Activated T-cell treated with anti-CD3 and anti-CD28 coated beads for 4 hours (primary cell): ENCODE measurements around the gene DNAAF5.

Experiments used
- DNase-seq: peaks from one replicate; pipeline ENCODE4 v3.0.0-alpha.2; 2020

DNAAF5 gene

DNA sequence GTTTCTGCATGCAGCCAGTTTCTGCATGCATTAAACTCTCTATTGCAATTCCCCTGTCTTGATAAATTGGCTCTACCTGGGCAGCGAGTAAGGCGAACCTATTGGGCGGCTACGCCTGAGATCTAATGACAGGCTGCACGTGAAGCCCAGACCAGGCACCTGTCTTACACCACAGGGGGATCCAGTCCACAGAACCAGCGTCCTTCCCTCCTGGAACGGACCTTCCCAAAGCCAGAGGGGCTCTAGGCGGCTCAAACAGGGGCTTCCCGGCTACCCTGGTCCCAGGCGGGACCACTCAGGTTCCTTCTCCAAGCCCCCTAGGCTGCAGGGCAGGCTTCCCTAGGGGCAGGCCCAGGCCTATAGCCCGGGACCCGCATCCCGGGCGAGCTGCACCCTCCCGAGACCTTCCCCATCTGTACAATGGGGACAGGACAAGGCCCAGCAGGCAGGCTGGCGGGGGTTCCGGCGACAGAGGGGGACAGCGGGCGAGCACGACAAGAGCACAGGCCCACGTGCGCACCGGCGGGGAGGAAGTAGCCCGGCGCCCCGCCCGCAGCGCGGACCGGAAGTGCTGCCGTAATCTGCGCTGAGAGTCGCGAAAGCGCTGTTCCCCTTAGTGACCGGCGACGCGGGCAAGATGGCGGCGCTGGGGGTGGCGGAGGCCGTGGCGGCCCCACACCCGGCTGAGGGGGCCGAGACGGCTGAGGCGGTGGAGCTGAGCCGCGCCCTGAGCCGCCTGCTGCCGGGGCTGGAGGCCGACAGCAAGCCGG lies at the start of gene DNAAF5:
DNAAF5 (plus strand) TSS at position 616 of the 770 bp plus-strand sequence; CDS start at position 638, 22 bp downstream.
- DNase-seq, result peak; percentile 79

DNA sequence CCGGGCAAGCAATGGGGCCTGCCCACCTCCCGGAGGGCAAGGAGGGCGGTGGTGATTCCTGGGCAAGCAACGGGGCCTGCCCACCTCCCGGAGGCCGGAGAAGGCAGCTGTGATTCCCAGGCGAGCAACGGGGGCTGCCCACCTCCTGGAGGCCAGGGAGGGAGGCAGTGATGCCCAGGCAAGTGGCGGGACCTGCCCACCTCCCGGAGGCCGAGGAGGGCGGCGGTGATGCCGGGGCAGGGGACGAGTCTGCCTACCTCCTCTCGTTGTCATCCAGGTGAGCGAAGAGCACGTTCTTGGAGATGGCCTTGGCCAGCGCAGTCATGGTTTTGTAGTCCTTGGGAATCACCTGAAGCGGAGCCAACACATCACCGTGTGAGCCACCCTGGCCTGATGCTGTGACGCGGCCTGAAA lies 49.5 kb upstream of the DNAAF5 start:
- DNase-seq, result no peak

DNA sequence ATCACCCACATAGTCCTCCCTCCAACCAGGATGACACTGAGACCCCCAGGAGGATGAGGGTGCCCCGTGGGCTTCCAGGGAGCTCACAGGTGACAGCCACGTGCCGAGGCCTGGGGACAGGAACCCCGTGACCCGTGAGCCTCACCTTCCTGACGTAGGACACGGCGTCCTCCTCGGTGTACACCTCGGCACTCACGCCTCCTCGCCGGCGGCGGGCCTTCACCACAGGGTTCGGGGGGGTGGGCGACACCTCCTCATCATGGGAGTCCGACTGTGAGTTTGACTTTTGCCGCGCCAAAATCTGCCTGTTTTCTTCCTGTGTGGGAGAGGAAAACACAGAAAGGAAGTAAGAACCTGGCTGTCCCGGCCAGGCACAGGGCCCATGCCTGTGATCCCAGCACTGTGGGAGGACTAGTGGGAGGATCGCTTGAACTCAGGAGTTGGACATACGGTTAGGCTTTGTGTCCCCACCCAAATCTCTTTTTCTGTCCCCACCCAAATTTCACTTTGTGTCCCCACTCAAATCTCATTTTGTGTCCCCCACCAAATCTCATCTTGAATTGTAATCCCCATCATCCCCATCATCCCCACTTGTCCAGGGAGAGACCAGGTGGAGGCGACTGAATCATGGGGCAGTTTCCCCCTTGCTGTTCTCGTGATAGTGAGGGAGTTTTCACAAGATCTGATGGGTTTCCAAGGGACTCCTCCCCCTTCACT lies 45.9 kb upstream of the DNAAF5 start:
- no peak for DNase-seq

DNA sequence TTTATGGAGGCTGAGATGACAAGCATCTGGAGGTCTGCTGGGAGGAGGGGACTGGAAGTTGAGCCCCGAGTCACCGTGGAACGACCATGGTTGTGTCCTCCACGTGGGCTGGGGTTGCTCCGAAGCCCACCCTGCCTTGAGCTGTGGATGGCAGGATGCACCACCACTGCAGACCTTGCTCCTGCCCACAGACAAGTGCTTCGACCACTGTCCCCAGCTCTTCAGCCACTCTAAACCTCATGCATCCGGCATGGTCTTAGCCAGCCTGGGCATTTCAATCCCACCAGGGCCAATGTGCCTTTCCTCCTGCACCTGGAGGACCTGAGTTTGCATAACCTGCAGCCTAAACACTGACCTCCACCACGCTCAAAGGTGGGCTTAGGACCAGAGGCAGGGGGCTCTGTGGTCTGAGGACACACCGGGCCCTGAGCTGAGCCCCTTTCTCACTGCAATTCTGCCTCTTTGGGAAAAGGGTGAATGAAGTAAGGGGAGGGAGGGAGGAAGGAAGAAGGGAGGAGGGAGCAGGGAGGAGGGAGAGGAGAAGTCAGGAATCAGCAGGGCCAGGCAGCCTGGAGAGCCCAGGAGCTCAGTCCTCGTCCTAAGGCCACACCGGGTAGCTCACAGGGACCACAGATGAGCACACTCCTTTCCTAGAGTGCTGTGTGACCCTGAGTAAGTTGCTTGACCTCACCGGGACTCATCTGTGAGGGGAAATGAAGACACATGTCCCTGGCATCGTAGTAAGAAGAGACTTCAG lies 44.8 kb upstream of the DNAAF5 start:
- no peak for DNase-seq

DNA sequence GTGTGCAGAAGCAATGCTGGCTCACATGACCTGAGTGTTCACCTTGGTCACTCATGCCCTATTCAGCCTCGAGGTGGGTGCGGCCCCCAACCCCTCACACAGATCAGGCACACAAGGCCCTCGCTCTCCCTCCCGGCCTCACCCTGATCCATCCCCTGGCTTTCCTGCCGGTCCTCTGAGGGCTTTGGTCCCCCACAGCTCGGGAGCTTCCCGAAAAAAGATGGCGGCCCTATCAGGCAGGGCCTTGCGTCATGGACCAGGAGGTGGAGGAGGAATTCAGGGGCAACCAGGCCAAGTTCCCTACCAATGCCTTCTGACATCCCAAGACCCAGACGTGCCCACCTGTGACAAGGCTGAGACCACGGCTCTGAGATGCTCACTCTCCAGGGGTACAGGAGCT lies 43.7 kb upstream of the DNAAF5 start:
- no peak for DNase-seq

DNA sequence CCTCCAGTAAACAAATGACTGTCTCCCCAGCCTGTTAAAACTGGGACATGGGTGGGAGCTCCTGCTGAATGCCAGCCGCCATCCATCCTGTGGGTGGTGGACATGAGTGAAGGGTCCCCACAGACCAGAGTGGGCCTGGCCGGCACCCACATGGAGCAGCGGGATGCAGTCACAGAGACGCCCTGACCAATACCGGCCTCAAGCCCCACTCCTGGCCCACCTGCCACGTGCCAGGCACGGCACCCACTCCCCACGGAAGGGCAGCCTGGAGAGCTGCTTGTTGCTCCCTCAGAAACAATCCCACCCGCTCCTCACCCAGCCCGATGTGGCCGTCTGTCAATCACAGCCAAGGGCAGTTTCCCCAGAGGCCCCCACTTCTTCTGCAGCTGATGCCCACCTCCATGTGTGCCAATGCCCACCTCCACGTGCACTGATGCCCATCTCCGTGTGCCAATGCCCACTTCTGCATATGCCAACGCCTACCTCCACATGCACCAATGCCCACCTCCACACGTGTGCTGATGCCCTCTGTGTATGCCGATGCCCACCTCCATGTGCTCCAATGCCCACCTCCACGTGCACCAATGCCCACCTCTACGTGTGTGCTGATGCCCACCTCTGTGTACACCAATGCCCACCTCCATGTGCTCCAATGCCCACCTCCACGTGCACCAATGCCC lies 42.8 kb upstream of the DNAAF5 start:
- no peak for DNase-seq

DNA sequence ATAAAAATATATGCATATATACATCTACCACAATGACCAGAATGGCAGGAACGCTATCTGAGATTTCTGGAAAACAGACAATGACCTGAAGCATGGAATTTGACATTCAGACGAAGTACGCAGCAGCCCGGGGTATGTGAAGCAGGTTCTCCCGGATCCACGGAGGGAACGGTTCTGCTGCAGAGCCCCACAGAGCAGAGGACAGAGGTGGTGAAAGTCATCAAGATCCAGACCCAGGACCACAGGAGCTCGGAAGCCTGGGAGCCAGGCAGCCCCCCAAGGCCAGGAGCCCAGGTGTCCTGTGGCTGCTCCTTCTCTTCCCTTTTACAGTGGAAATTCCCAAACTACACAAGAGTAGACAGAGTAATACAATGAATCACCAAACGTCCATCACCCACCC lies 42.1 kb upstream of the DNAAF5 start:
- no peak for DNase-seq

DNA sequence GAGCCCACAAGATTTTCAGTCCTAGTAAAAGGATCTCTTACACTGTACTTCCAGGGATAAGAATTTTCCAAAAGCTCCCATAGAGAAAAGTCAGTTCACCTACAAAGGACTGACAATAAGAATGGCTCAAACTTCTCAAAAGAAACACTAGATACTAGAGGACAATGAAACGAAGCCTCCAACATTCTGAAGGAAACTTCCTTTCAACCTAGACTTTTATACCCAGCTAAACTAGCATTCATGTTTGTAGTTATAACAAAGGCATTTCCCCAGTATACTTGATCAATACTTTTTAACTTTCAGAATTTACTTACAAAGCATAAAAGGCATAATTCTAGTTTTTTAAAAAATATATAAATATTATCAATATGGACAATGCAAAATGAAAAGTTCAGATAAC lies 41.0 kb upstream of the DNAAF5 start:
- DNase-seq, result no peak

DNA sequence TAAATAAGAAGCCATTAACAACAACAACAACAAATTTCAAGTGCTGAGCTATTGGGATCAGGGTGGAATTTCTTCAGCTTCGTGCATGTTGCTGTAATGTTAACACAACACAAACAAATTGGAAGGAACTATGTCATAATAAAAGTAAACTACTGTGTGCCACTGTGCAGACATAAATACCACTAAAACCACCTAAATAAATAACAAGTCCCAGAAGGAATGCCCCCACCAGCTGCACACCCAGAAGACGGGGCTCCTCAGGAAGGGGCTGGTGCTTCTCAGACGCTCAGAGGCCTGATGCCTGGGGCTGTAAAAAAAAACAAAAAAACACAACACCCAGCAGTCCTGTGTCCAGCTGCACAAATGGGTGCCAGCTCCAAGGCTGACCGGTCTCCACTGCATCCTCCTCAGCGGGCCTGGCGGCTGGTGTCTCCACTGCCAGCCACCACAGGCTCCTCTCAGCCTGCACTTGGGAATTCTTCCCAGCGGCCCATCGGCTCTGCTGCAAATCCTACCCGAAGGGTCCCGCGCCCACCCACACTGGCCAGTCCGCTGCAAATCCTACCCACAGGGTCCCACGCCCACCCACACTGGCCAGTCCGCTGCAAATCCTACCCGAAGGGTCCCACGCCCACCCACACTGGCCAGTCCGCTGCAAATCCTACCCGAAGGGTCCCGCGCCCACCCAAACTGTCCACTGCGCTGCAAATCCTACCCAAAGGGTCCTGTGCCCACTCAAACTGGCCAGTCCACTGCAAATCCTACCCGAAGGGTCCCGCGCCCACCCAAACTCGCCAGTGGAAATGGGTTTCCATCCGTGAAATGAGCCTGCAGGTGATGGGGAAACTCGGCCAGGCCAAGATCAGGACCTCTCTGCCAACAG lies 35.8 kb upstream of the DNAAF5 start:
- DNase-seq, result no peak

DNA sequence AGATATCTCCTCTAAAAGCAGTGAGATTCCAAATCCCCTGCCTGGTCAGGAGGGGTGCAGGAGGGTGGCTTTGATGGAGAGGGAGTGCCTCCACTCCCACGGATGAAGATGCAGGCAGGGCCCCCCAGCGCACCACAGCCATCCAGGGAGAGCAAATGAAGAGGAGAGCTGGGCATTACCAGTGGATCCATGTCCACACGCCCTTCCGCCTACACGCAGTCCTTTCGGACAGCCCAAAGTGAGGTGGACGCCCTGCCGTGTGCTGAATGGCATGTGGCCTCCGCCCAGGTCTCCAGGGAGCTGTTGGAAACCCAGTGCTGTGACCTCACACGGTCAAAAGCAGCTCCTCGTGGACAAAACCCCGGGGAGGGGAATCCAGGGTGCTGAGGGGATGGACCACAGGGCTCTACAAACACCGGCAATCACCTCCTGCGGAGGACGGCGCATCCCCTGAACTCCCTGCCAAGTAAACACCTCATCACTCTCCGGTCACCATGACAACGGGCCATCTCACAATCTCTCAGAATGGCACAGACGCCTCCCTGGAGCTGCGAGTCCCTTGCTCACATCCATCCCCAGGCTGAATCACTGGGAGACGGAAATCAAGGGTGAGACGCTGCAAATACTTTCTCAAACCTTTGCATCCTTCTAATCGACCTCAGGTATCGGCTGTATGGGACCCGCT lies 35.0 kb upstream of the DNAAF5 start:
- no peak for DNase-seq

DNA sequence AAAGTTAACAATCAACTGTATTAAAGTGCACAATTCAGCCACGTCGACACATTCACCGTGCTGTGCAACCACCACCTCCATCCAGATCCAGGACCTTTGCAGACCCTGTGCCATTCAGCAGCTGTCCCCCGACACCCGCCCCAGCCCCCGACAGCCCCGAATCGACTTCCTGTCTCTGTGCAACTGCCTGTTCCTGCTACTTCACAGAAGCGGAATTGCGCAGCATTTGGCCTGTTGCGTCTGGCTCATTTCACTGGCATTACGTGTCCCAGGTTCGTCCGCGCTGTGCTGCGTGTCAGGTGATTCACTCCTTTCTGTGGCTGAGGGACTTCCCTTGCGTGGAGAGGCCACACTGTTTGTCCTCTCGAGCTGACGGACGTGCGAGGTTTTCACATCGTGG lies 33.2 kb upstream of the DNAAF5 start:
- DNase-seq, result no peak

DNA sequence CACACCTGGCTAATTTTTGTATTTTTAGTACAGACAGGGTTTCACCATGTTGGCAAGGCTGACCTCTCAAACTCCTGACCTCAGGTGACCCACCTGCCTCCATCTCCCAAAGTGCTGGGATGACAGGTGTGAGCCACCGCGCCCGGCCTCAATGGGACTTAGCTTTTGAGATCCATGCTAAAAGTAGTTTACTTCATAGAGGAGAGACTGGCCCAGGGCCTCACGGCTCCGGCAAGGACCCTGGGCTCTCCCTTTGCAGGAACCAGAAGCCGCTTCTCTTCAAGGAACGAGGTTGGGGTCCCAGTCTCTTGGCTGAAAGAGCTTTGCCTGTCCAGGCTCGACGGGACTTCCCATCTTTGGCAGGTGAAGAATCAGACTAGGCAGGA lies 30.1 kb upstream of the DNAAF5 start:
- no peak for DNase-seq

DNA sequence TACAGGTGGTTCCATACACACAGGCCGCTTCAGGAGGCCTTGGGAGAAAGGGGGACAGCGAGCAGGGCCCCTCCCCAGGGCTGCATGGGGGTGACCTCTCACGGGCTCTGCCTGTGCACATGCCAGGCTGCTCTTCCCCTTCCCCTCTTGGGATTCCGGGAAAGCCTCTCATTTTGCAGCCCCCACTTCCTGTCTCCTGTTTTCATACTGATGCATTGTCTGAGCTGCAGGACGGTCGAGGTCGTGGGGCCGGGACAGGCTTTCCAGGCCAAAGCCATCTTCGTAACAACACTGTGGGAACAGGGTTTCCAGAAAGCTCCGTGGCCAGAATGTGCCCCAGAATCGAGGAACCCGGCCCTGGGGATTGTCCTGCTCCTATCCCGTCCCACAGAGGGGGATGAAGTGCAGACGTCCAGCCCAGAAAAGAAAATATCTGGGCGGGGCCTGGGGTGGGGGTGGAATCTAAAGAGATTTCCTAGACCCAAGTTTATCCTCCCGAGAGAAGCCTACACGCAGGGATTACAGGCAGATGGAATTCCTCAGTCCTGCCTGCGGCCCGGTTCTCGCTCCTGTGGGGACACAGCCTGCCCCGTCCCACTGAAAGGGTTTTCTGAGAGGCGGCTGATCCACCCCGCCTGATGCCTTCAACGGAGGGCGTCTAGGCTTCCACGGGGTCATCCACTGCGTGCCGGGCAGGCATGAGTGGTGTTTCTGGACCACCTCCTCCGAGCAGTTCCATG lies 29.5 kb upstream of the DNAAF5 start:
- DNase-seq, result no peak

DNA sequence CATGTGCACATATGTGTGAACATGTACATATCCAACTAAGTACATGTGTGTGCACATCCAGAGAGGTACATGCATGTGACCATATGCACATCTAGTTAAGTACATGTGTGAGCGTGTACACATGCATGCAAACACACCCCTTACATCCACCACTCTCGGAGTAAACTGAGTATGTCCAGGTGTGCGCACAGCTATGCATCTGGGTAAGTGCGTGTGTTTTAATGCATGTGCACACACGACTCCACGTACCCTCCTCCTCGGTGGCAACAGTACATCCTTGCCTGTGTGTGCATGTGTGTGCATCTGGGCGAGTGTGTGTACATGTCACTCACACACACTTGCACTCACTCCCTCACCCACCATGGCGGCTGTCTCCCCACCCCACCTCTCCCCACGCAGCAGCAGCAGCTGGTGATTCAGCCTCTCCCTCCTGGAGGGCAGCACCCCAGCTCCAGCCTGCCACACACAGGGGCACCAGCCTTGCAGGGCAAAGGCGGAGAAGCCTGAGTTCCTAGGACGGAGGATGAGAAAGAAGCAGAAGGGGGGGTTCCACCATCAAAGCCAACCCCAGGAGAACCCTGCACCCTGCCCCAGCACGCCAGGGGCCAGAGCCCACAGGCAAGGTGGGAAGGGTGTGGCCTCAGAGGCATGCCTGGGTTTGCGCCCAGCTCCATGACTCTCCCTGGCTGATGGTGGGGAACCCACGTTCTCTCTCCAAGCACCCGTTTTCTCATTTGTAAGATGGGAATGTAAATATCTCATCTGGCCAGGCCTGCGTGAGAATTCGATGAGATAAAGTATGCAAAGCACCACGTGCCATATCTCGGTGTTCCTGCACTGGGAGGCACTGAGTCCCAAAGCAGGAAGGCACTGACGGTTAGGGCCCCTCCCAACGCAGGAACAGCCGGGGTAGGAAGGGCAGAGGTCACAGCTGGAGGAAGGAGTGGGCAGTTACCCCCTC lies 27.7 kb upstream of the DNAAF5 start:
- DNase-seq, result no peak

DNA sequence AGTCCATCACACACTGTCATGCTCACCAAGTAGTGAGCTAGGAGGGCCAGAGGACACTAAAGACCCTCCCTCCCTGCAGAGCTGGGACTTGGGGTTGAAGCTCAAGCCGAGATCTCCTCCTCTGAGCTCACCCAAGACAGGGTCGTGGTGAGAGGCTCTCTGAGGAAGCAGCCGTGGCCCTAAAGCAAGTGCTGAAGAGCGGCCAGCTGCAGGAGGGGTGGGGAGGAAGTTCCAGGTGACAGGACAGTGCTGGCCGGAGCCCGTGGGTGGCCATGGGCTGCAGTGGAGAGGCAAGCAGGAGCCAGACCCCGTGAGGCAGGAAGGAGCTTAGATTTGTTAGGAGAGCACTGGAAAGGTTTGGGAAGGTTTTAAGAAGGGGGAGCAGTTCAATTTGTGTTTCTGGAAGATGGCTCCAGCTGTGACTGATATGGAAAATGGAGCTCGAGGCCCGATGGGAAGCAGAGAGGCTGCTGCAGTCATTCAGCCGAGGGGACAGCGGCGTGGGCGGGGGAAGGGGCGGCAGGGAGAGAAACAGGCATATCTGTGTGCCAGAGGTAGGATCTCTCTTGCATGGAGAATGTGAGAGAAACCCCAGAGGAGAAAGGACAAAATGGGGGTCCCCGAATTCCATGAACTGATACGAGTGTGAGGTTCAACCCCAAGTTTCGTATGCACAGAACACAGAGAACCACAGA lies 26.9 kb upstream of the DNAAF5 start:
- DNase-seq, result no peak

DNA sequence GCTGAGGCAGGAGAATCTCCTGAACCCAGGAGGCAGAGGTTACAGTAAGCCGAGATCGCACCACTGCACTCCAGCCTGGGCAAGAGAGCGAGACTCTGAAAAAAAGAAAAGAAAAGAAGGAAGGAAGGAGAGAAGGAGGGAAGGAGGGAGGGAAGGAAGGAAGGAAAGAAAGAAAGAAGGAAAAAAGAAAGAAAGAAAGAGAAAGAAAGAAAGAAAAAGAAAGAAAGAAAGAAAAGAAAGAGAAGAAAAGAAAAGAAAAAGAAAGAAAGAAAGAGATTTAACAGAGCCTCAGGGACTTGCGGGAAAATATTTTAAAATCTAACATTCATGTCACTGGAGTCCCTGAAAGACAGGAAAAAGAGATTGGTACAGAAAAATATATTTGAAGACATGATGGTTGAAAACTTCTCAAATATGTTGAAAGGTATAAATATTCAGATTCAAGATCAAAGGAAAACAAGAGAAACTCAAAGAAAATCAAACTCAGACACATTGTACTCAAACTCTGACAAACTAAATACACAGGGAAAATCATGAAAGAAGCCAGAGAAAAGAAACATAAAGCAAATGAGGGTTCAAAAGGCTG lies 25.3 kb upstream of the DNAAF5 start:
- no peak for DNase-seq

DNA sequence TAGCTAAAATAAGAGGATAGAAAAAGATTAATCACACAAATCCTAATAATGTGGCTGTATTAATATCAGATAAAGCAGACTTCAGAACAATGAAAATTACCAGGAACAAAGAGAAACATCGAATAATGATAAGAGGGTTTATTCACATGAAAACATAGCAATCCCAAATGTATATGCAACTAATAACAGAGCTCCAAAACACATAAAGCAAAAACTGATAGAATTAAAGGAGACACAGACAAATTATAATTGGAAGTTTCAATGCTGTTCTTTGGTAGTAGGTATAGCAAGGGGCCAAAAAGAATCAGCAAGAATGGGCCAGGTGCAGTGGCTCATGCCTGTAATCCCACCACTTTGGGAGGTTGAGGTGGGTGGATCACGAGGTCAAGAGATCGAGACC lies 23.4 kb upstream of the DNAAF5 start:
- no peak for DNase-seq

DNA sequence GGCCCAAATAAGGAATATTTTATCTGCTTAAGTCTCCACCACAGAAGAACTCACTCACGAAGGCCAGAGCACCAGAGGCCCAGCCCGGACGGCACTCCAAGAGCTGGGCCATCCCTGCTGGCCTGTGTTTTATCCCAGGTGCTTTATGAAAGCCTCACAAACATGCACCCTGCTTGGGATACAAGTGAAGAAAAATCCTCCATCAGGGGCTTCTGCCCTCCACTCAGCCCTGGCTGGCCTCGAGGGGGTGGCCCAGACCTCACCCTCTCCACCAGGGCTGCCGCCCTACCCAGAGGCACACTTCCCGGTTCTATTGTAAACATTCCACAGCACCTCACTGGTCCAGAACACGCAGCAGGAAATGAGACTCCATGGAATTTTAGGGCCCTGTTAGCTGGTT lies 19.8 kb upstream of the DNAAF5 start:
- no peak for DNase-seq
